Measurements from ENCODE around the gene GDI1.

DNA sequence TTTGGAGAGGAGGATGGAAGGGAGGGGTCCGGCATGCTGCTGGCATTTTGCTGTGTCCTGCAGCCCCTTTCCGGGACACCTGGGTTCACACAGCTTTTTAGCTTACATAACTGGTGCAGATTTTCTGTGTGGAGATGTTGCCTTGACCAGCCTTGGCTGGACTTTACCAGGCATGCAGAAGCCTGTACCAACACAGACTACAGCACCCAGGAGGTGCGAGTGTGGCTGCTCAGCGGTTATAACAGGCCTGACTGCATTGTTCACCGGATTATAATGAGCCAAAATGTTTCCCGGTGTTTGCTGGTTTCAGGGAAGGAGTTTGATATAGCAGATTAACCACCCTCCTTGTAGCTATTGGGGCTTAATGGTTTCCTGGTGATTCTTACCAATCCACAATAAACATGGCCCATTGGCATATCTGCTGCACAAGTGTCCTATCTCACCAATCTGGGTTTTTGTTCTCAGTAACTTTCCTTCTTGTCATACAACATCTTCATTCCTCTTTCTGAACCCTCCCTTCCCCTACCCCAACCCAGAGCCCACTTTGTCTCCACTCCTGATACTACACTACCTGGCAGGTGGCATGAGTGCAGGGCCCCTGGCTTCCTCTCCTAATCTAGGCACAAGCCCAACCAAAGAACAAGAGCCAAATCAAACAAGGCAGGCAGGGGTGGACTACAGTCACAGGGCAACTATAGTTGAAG is 34.9 kb upstream of the GDI1 start:
- TF ChIP-seq, protein P1, sequence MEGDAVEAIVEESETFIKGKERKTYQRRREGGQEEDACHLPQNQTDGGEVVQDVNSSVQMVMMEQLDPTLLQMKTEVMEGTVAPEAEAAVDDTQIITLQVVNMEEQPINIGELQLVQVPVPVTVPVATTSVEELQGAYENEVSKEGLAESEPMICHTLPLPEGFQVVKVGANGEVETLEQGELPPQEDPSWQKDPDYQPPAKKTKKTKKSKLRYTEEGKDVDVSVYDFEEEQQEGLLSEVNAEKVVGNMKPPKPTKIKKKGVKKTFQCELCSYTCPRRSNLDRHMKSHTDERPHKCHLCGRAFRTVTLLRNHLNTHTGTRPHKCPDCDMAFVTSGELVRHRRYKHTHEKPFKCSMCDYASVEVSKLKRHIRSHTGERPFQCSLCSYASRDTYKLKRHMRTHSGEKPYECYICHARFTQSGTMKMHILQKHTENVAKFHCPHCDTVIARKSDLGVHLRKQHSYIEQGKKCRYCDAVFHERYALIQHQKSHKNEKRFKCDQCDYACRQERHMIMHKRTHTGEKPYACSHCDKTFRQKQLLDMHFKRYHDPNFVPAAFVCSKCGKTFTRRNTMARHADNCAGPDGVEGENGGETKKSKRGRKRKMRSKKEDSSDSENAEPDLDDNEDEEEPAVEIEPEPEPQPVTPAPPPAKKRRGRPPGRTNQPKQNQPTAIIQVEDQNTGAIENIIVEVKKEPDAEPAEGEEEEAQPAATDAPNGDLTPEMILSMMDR (IDR thresholded peaks at IDR 0.05): no peak
- TF ChIP-seq POLR2AphosphoS5 (IDR thresholded peaks at IDR 0.05): no peak
- TF ChIP-seq POLR2A (IDR thresholded peaks at IDR 0.05): no peak

All from breast epithelium (tissue), 3 donors.